ENCODE measurements around the gene DDX21.

DNA sequence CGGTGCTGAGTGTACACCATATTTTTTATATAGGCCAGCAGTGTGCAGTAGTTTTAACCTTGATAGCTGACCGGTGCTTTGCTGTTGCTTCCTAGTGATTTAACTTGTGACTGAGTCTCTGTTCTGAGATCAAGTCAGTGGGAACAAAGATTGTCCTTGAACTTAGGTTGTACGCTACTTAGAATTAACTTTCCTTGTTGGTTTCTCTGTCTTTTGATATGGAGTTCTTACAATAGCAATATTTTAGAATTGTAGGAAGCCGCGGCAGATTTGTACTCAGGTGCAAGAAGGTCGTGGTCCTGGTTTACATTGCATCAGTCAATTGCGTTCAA lies 1.3 kb downstream of the DDX21 start:
- no peak for TF ChIP-seq CTCF (IDR thresholded peaks at IDR 0.05)
- TF ChIP-seq POLR2AphosphoS5 (IDR thresholded peaks at IDR 0.05) = no peak
- TF ChIP-seq POLR2A (IDR thresholded peaks at IDR 0.05) = no peak

Measured in stomach (tissue), 4 donors.